ENCODE results near the gene TPM3. TPM values are rescaled to one million over a fixed set of nuclear protein-coding genes. Genes with fewer than 3 reads are reported as not detected.
A peak's percentile ranks its signal among the peaks of the same experiment; 100 is the strongest.
"Not testable (repeated sequence)": the region's sequence is repeated elsewhere in the genome, so short reads cannot be mapped to it uniquely, and the experiment has no call there.

The TPM3 gene
- total RNA-seq, 1 donor from 2014 or later = 635 TPM

DNA sequence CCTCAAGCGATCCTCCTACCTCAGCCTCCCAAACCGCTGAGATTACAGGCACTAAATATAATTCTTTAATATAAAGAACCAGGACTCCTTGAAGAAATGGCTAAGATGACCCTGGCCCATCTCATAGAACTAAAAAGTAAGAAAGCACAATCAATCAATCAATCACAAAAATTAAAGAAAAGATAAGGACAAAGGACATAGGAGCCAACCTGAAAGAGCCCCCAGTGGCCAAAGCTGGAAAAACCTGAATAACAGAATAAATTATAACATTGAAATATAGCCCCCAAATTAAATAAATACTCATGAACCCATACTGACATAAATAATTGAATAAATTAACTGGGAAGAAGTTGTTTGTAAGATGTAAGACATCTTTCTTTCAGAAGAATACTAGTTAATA lies 45.9 kb downstream of the TPM3 start:
- DNase-seq = no peak
- Mint-ChIP-seq H3K27ac (no peak overlapping the region), H3K27me3 (no peaks in the 10 kb centered on the region), H3K36me3 (ENCODE audit: low read depth) (no peaks in the 10 kb centered on the region), H3K4me1 (peaks cover 8% of the 10 kb centered on the region), H3K4me3 (no peak overlapping the region), H3K9me3 (no peaks in the 10 kb centered on the region)
- intact Hi-C loops (cut with micrococcal nuclease) = no loop called here

DNA sequence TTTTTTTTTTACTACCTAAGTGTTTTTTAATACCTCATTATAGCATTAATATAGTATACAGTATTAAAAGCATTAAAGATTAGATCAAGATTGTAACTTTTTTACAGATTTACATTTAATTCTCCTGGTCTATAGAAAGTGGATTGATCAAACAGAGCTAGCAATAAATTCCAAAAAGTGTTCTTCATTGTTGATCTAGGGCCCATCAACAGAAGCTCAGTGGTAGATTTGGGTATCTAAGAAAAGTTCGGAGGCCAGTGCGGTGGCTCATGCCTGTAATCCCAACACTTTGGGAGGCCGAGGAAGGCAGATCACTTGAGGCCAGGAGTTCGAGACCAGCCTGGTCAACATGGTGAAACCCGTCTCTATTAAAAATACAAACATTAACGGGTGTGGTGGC lies 49.5 kb downstream of the TPM3 start:
- intact Hi-C loops (cut with micrococcal nuclease) = no loop called here
- Mint-ChIP-seq H3K9me3 (no peaks in the 10 kb centered on the region), H3K4me3 (no peak overlapping the region)

DNA sequence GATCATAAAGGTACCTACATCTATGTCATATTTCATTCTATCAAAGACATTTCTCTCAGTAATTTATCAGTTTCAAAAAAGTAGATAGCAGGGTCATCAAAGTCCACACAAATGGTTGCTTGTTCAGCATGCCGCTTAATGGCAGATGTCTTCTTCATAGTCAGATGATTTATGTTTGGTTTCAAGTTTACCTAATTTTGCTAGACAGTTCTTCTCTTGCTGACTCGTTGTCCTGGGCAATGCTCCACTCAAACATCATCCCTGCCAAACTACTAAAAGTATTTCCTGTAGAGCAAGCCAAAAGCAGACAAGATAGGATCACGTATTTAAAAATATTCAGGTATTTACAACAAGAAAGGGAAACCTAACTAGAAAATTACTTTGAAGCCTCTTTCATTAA lies 50.7 kb downstream of the TPM3 start:
- no peaks in the 10 kb centered on the region for H3K36me3 Mint-ChIP-seq (ENCODE audit: low read depth)
- no peak for DNase-seq
- no peaks in the 10 kb centered on the region for H3K9me3 Mint-ChIP-seq
- no peaks in the 10 kb centered on the region for H3K27me3 Mint-ChIP-seq
- no peak overlapping the region for H3K4me3 Mint-ChIP-seq
- no peak overlapping the region for H3K27ac Mint-ChIP-seq
- H3K4me1 Mint-ChIP-seq = peaks cover 9% of the 10 kb centered on the region
- intact Hi-C loops (cut with micrococcal nuclease) = no loop called here

More for the DNA sequence above, 49.5 kb downstream of the TPM3 start:
- no peak overlapping the region for H3K27ac Mint-ChIP-seq
- no peaks in the 10 kb centered on the region for H3K36me3 Mint-ChIP-seq (ENCODE audit: low read depth)
- DNase-seq = no peak
- H3K27me3 Mint-ChIP-seq = no peaks in the 10 kb centered on the region
- peaks cover 9% of the 10 kb centered on the region for H3K4me1 Mint-ChIP-seq

GRCh38 chr1:154137888-154138287 lies 54.0 kb downstream of the TPM3 start:
- H3K4me1 Mint-ChIP-seq = peaks cover 9% of the 10 kb centered on the region
- intact Hi-C loops (cut with micrococcal nuclease) = no loop called here
- H3K27ac Mint-ChIP-seq = no peak overlapping the region
- no peaks in the 10 kb centered on the region for H3K9me3 Mint-ChIP-seq
- H3K27me3 Mint-ChIP-seq = no peaks in the 10 kb centered on the region
- no peaks in the 10 kb centered on the region for H3K36me3 Mint-ChIP-seq (ENCODE audit: low read depth)
- no peak overlapping the region for H3K4me3 Mint-ChIP-seq
- no peak for DNase-seq

- DNase-seq = no peak
- intact Hi-C loops (cut with micrococcal nuclease) = no loop called here
- Mint-ChIP-seq H3K4me3 (no peak overlapping the region), H3K27ac (no peak overlapping the region), H3K27me3 (no peaks in the 10 kb centered on the region), H3K36me3 (ENCODE audit: low read depth) (no peaks in the 10 kb centered on the region), H3K9me3 (no peaks in the 10 kb centered on the region), H3K4me1 (peaks cover 14% of the 10 kb centered on the region)
Measured at GRCh38 chr1:154133256-154133655, 58.6 kb downstream of the TPM3 start.

- intact Hi-C loops (cut with micrococcal nuclease) = no loop called here
- Mint-ChIP-seq H3K27ac (no peak overlapping the region), H3K36me3 (ENCODE audit: low read depth) (no peaks in the 10 kb centered on the region), H3K4me3 (no peak overlapping the region), H3K9me3 (no peaks in the 10 kb centered on the region), H3K4me1 (peaks cover 9% of the 10 kb centered on the region), H3K27me3 (peaks cover 2% of the 10 kb centered on the region)
- no peak for DNase-seq
Measured at GRCh38 chr1:154129391-154129970, 62.4 kb downstream of the TPM3 start.

DNA sequence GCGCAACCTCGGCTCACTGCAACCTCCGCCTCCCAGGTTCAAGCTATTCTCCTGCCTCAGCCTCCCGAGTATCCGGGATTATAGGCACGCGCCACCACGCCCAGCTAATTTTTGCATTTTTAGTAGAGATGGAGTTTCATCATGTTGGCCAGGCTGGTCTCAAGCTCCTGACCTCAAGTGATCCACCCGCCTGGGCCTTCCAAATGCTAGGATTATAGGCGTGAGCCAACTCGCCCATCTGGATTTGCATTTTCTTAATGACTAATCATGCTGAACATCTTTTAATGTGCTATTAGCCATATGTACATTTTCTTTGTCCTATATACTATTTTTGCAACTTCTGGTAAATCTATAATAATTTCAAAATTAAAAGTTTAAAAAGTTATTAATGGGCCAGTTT lies 68.7 kb downstream of the TPM3 start:
- H3K4me1 Mint-ChIP-seq; H3K27ac Mint-ChIP-seq; H3K4me3 Mint-ChIP-seq; H3K36me3 Mint-ChIP-seq (ENCODE audit: low read depth); H3K9me3 Mint-ChIP-seq; intact Hi-C loops (cut with micrococcal nuclease); H3K27me3 Mint-ChIP-seq; DNase-seq: not testable (repeated sequence)

DNA sequence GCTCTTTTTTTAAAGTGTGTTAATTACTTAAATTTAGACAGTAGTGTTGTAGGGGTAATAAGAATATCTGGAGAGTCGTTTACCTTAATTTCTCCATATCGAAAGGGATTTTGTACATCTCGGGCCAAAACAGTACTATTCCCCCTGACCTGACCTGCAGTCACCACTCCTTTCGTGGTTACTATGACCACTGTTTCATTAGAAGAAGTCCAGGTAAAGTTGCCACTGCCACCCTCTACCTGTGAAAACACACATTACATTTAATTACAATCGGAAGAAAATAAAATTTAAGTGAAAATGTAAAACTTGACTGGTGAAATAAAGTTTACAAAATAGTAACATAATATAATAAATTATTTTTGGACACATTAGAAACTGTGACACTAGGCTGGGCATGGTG lies 74.3 kb downstream of the TPM3 start:
- intact Hi-C loops (cut with micrococcal nuclease) = no loop called here

GRCh38 chr1:154115180-154115579 lies 76.7 kb downstream of the TPM3 start:
- H3K4me1 Mint-ChIP-seq = peaks cover 3% of the 10 kb centered on the region
- H3K27ac Mint-ChIP-seq = no peak overlapping the region
- peak; percentile 66 for DNase-seq
- peaks cover 1% of the 10 kb centered on the region for H3K27me3 Mint-ChIP-seq
- no peak overlapping the region for H3K4me3 Mint-ChIP-seq
- no peaks in the 10 kb centered on the region for H3K9me3 Mint-ChIP-seq
- intact Hi-C loops (cut with micrococcal nuclease) = no loop called here
- no peaks in the 10 kb centered on the region for H3K36me3 Mint-ChIP-seq (ENCODE audit: low read depth)

More for the DNA sequence above, 74.3 kb downstream of the TPM3 start:
- no peaks in the 10 kb centered on the region for H3K9me3 Mint-ChIP-seq
- no peak overlapping the region for H3K27ac Mint-ChIP-seq
- H3K36me3 Mint-ChIP-seq (ENCODE audit: low read depth) = no peaks in the 10 kb centered on the region
- DNase-seq = no peak
- H3K4me3 Mint-ChIP-seq = no peak overlapping the region
- peaks cover 1% of the 10 kb centered on the region for H3K27me3 Mint-ChIP-seq
- peaks cover 3% of the 10 kb centered on the region for H3K4me1 Mint-ChIP-seq

Other genes starting within 250 kb of the TPM3 start
- 128 and 130 TPM in 2 replicates for gene DENND4B, start 245.4 kb downstream of the TPM3 start, total RNA-seq
- gene CRTC2, start 233.5 kb downstream of the TPM3 start, total RNA-seq = 72.4 and 76.8 TPM in 2 replicates
- gene SLC39A1, start 228.6 kb downstream of the TPM3 start, total RNA-seq = 71.6 and 78.2 TPM in 2 replicates
- gene CREB3L4, start 224.2 kb downstream of the TPM3 start, total RNA-seq = 8.3 and 9.7 TPM in 2 replicates
- 195 and 200 TPM in 2 replicates for gene JTB, start 214.4 kb downstream of the TPM3 start, total RNA-seq
- 6.5 and 6.7 TPM in 2 replicates for gene RAB13, start 205.8 kb downstream of the TPM3 start, total RNA-seq
- 1,207 and 1,242 TPM in 2 replicates for gene RPS27, start 201.3 kb downstream of the TPM3 start, total RNA-seq
- gene NUP210L, start 37.0 kb downstream of the TPM3 start, total RNA-seq = 0.02 TPM in 1 of 2 replicates, not detected in the other
- gene CFAP141, start 14.2 kb upstream of the TPM3 start, total RNA-seq = not detected in 2 replicates
- 277 and 281 TPM in 2 replicates for gene UBAP2L, start 28.9 kb upstream of the TPM3 start, total RNA-seq
- gene HAX1, start 80.5 kb upstream of the TPM3 start, total RNA-seq = 114 and 118 TPM in 2 replicates
- not detected in 2 replicates for gene AQP10, start 129.0 kb upstream of the TPM3 start, total RNA-seq
- gene ATP8B2, start 133.4 kb upstream of the TPM3 start, total RNA-seq = 49.4 and 49.6 TPM in 2 replicates
- 3.0 and 3.3 TPM in 2 replicates for gene IL6R, start 213.2 kb upstream of the TPM3 start, total RNA-seq

Measured in activated CD4-positive, alpha-beta T cell treated with anti-CD3 and anti-CD28 coated beads, Interleukin-2, amount 10 ng/mL, durations not matched to agents 24 days and 14 days (primary cell).